GM12878 (cell line): ENCODE data around the gene CFB. TPM values are rescaled to one million over a fixed set of nuclear protein-coding genes. Genes with fewer than 3 reads are reported as not detected.

Source experiments
- ATAC-seq: fragments of 200-7000 bp; cut with Tn5 transposase; 3 replicates; pipeline ENCODE4 v1.9.1; 2020; ENCODE audit warnings: mild to moderate bottlenecking, moderate library complexity
- BruUV-seq: library from RNA; stranded (reverse); fragments of 400-500 nt; replicated peaks from 2 replicates; lab custom pipeline; 2021; lab: Mats Ljungman, UMichigan
- CTCF ChIA-PET: fragments of 300-600 bp; sonication (Branson Sonifier 250); formaldehyde crosslinking; extraction: SDS; loops from one replicate; lab custom pipeline; 2021; ENCODE audit warnings: inconsistent platforms; lab: Yijun Ruan, JAX
- POLR2A ChIA-PET: fragments of 350-600 bp; formaldehyde crosslinking; extraction: SDS; loops from one replicate; lab custom pipeline; 2021; ENCODE audit warnings: inconsistent platforms; lab: Charles Lee
- RAD21 ChIA-PET: fragments of 300-600 bp; sonication (Branson Sonifier 250); formaldehyde crosslinking; loops from one replicate; lab custom pipeline; 2023; ENCODE audit warnings: antibody characterized with exemption; ENCODE audit not compliant: unreplicated experiment; lab: Charles Lee
- SMC1A ChIA-PET: fragments of 300-600 bp; sonication (Branson Sonifier 250); formaldehyde crosslinking; loops from one replicate; lab custom pipeline; 2023; ENCODE audit not compliant: unreplicated experiment, uncharacterized antibody; lab: Charles Lee
- DNase-seq: peaks from one replicate; pipeline ENCODE4 v3.0.0-alpha.2; 2011; ENCODE audit warnings: low read depth, low spot score
- FAIRE-seq: peaks from 3 replicates; lab custom pipeline; 2011; peaks lifted over from hg19 to GRCh38; lab: Jason Lieb, UNC
- H2AFZ ChIP-seq: 2 replicates; pipeline ENCODE4 v1.6.0; 2011; ENCODE audit warnings: low read depth, low read length, control low read depth; ENCODE audit not compliant: control insufficient read depth
- H3K27ac ChIP-seq: 2 replicates; pipeline ENCODE4 v1.5.1; 2011; ENCODE audit warnings: control low read depth; ENCODE audit not compliant: control insufficient read depth, insufficient read depth
- H3K27me3 ChIP-seq, 2 experiments: replicated peaks in 1 of 2; 2 replicates each; pipeline versions ENCODE4 v1.6.0 to v1.6.1; 2011; ENCODE audit warnings: low read length in 1 of 2; ENCODE audit not compliant: control insufficient read depth in 2 of 2, insufficient read depth in 2 of 2
- H3K36me3 ChIP-seq, 2 experiments: 2 replicates each; pipeline ENCODE4 v1.5.1; 2011; ENCODE audit warnings: low read length in 1 of 2; ENCODE audit not compliant: control insufficient read depth in 2 of 2, insufficient read depth in 2 of 2
- H3K4me1 ChIP-seq: 2 replicates; pipeline ENCODE4 v1.6.1; 2011; ENCODE audit warnings: mild to moderate bottlenecking, low read length, moderate library complexity, mixed read lengths; ENCODE audit not compliant: control insufficient read depth, insufficient read depth
- H3K4me2 ChIP-seq: 2 replicates; pipeline ENCODE4 v1.6.0; 2011; ENCODE audit warnings: control low read depth; ENCODE audit not compliant: control insufficient read depth, insufficient read depth
- H3K4me3 ChIP-seq: fragments of 200-600 bp; sonication (generic); 2 replicates; pipeline ENCODE4 v1.5.1; 2016
- H3K79me2 ChIP-seq: 2 replicates; pipeline ENCODE4 v1.6.0; 2011; ENCODE audit warnings: low read length; ENCODE audit not compliant: control insufficient read depth, insufficient read depth
- H3K9ac ChIP-seq: 2 replicates; pipeline ENCODE4 v1.8.0; 2011; ENCODE audit warnings: low read length, control low read depth, mixed read lengths; ENCODE audit not compliant: control insufficient read depth, insufficient read depth
- H3K9me3 ChIP-seq: replicated peaks from 3 replicates; pipeline ENCODE4 v1.5.1; 2011; ENCODE audit warnings: mild to moderate bottlenecking, low read length; ENCODE audit not compliant: control insufficient read depth, insufficient read depth
- H4K20me1 ChIP-seq: 2 replicates; pipeline ENCODE4 v1.6.0; 2011; ENCODE audit not compliant: control insufficient read depth, insufficient read depth
- CBFB ChIP-seq: IDR thresholded peaks from 2 replicates; pipeline ENCODE4 v1.6.1; 2016; ENCODE audit warnings: antibody characterized with exemption, low read depth
- CBX5 ChIP-seq: sonication (generic); IDR thresholded peaks from 2 replicates; pipeline ENCODE4 v1.6.1; 2016; ENCODE audit warnings: low read depth, moderate library complexity, mild to moderate bottlenecking, inconsistent platforms
- DPF2 ChIP-seq: fragments of 450-650 bp; IDR thresholded peaks from 2 replicates; pipeline ENCODE4 v1.6.1; 2017; ENCODE audit warnings: mild to moderate bottlenecking
- E4F1 ChIP-seq: fragments of 450-650 bp; IDR thresholded peaks from 2 replicates; pipeline ENCODE4 v1.6.1; 2018; ENCODE audit warnings: borderline replicate concordance, mild to moderate bottlenecking; ENCODE audit not compliant: partially characterized antibody
- GABPA ChIP-seq: IDR thresholded peaks from 2 replicates; pipeline ENCODE4 v1.6.1; 2014; ENCODE audit warnings: antibody characterized with exemption, low read depth, mild to moderate bottlenecking, inconsistent platforms
- IRF4 ChIP-seq: IDR thresholded peaks from 2 replicates; pipeline ENCODE4 v1.6.1; 2011; ENCODE audit warnings: low read depth, low read length
- KLF5 ChIP-seq: fragments of 450-650 bp; IDR thresholded peaks from 2 replicates; pipeline ENCODE4 v1.6.1; 2014; ENCODE audit warnings: mild to moderate bottlenecking; ENCODE audit not compliant: partially characterized antibody
- MYC ChIP-seq: IDR thresholded peaks from 2 replicates; pipeline ENCODE4 v1.6.1; 2011; ENCODE audit warnings: mild to moderate bottlenecking, low read length, moderate library complexity, inconsistent platforms; ENCODE audit not compliant: insufficient read depth, insufficient replicate concordance, insufficient read length, severe bottlenecking
- PRDM15 ChIP-seq: fragments of 450-650 bp; formaldehyde crosslinking; IDR thresholded peaks from 2 replicates; pipeline ENCODE4 v1.4.0; 2020; ENCODE audit warnings: mild to moderate bottlenecking, moderate library complexity
- RFX5 ChIP-seq: IDR thresholded peaks from 2 replicates; pipeline ENCODE4 v1.6.1; 2011; ENCODE audit warnings: low read depth, low read length, improper control_type of control experiment
- SIN3A ChIP-seq: IDR thresholded peaks from 2 replicates; pipeline ENCODE4 v1.6.1; 2012; ENCODE audit warnings: low read depth, low read length, improper control_type of control experiment
- ZBTB11 ChIP-seq: fragments of 450-650 bp; formaldehyde crosslinking; IDR thresholded peaks from 2 replicates; pipeline ENCODE4 v1.5.0; 2022; ENCODE audit warnings: mild to moderate bottlenecking, missing genetic modification characterization
- WGBS: methylation state at CpG from one replicate; pipeline ENCODE4 v1.1.6; 2016; ENCODE audit warnings: low lambda C conversion rate; ENCODE audit not compliant: insufficient replicate concordance, insufficient coverage; ENCODE audit errors: missing lambda C conversion rate; 5-methylcytosine and 5-hydroxymethylcytosine counted together
- in situ Hi-C: fragments of 300-500 bp; cut with MboI; formaldehyde crosslinking; loops from 9 replicates; pipeline ENCODE4 v1.14.3; 2018; ENCODE audit warnings: mixed read lengths
- intact Hi-C: fragments of 100-400 bp; cut with micrococcal nuclease; formaldehyde crosslinking; loops from one replicate; pipeline ENCODE4 v1.14.2; 2022; ENCODE audit not compliant: unreplicated experiment
- polyA plus RNA-seq, 11 experiments: library from polyadenylated mRNA; depleted of rRNA in 4 of 11; unstranded in 6 of 11; stranded (reverse) in 5 of 11; fragments of >200 nt; fragmentation: Nextera tagmentation in 4 of 11; fragmentation: Illumina TruSeq in 1 of 11; extraction: Ambion mirVana in 4 of 11; extraction: Trizol in 1 of 11; gene quantifications; 1 replicate in 1 of 11; 2 replicates in 10 of 11; pipeline versions ENCODE4 v1.2.1 to v1.2.3, GENCODE V29; 2011 to 2016; ENCODE audit warnings: inconsistent platforms in 2 of 11, missing spikeins in 2 of 11, low read depth in 1 of 11
- total RNA-seq, 4 experiments: library from RNA; depleted of rRNA in 3 of 4; stranded (reverse); fragments of >200 nt in 3 of 4; fragmentation: Illumina TruSeq in 1 of 4; extraction: Trizol in 1 of 4; gene quantifications; 2 replicates each; pipeline versions ENCODE4 v1.2.1 to v1.2.3, GENCODE V29; 2013 to 2021

The CFB gene
- total and polyA plus RNA-seq, 10 of the 15 experiments (the other 5 are each of a cell fraction or from before 2014, with no cell fraction given): 0.09 to 1.7 (median 0.44) TPM; not detected in 7

GRCh38 chr6:31971993-31972708 lies 26.3 kb downstream of the CFB start, which contains the start of gene DXO:
Gene DXO (minus strand): TSS chr6:31972138. CDS start chr6:31971675, 463 bp downstream.
- Histone ChIP-seq H3K36me3 (peaks cover 4 to 7% of the 10 kb centered on the region in 2 experiments; a peak in 3 of 4 replicates), H3K9me3 (no peaks in the 10 kb centered on the region), H3K79me2 (peaks cover 22% of the 10 kb centered on the region), H3K4me3 (peak within 1 kb of the TSS; percentile 66), H3K27me3 (no peaks in the 10 kb centered on the region), H2AFZ (peak within 1 kb of the TSS; percentile 99), H3K4me2 (peak within 1 kb of the TSS; percentile 100), H3K27ac (peak within 1 kb of the TSS; percentile 99), H3K9ac (peak within 1 kb of the TSS; percentile 90), H4K20me1 (no peaks in the 10 kb centered on the region), H3K4me1 (peaks cover 13% of the 10 kb centered on the region)
- intact Hi-C loops: loop anchor here (1.0 kb wide), 1 partner anchor 13 kb away; the partner anchor contains the start of gene SKIC2
- no TSS peak for BruUV-seq
- in situ Hi-C loops: loop anchor here (10.0 kb wide), 1 partner anchor 63 kb away; the partner anchor contains the start of gene CYP21A2
- RAD21 ChIA-PET: interaction anchor here (0.7 to 1.9 kb wide), 9 partner anchors 14 to 310 kb away, joined by 3 to 11 read pairs (median 3); partner anchors contain the start of genes NELFE, NEU1 and SKIC2
- CTCF ChIA-PET: interaction anchor here (0.6 to 3.1 kb wide), 3 partner anchors 13 to 431 kb away, joined by 3 to 10 read pairs (median 5); partner anchors contain the start of genes NELFE and SKIC2
- under 1% methylated on average over 61 of the region's 62 CpGs for WGBS
- ATAC-seq (peak; percentile 97), DNase-seq (peak; percentile 94), FAIRE-seq (no peak)
- POLR2A ChIA-PET: interaction anchor here (0.9 to 4.3 kb wide), 4 partner anchors 14 to 425 kb away, joined by 3 to 48 read pairs (median 4); partner anchors contain the start of genes NELFE, NFKBIL1, SKIC2 and ZBTB12
- SMC1A ChIA-PET: interaction anchor here (1.0 to 1.8 kb wide), 3 partner anchors 13 to 70 kb away, joined by 3 to 17 read pairs (median 3); partner anchors contain the start of genes NELFE, SKIC2 and ZBTB12
- peak; percentile 71; the same call in 1 of the 2 replicates for TF ChIP-seq CBFB
- no peak for TF ChIP-seq PRDM15
- TF ChIP-seq GABPA: peak; percentile 91
- TF ChIP-seq KLF5: peak; percentile 45
- peak; percentile 56; the same call in 1 of the 2 replicates for TF ChIP-seq ZBTB11 (CRISPR knock-in tag)
- TF ChIP-seq SIN3A: peak; percentile 87
- no peak for TF ChIP-seq RFX5
- TF ChIP-seq MYC: no peak
- TF ChIP-seq CBX5: no peak
- TF ChIP-seq E4F1: peak; percentile 81
- peak; percentile 33; the same call in 1 of the 2 replicates for TF ChIP-seq DPF2
- no peak; the same call in 1 of the 2 replicates for TF ChIP-seq IRF4
